PC-3 (cell line): ENCODE measurements around the gene XPO1. TPM values are rescaled to one million over a fixed set of nuclear protein-coding genes. Genes with fewer than 3 reads are reported as not detected.
A peak's percentile ranks its signal among the peaks of the same experiment; 100 is the strongest.

ENCODE experiments used
- ATAC-seq: fragments of 200-7000 bp; cut with Tn5 transposase; 2 replicates; pipeline ENCODE4 v1.9.1; 2020; ENCODE audit warnings: mild to moderate bottlenecking, moderate library complexity
- BruUV-seq: library from RNA; stranded (reverse); fragments of 400-500 nt; replicated peaks from 2 replicates; lab custom pipeline; 2021; lab: Mats Ljungman, UMichigan
- CTCF ChIA-PET: fragments of 300-600 bp; sonication (Branson Sonifier 250); formaldehyde crosslinking; loops from one replicate; lab custom pipeline; 2022; ENCODE audit warnings: antibody characterized with exemption; lab: Charles Lee
- POLR2A ChIA-PET: fragments of 300-600 bp; sonication (Branson Sonifier 250); formaldehyde crosslinking; loops from one replicate; lab custom pipeline; 2022; ENCODE audit warnings: antibody characterized with exemption; ENCODE audit not compliant: unreplicated experiment; lab: Charles Lee
- DNase-seq: peaks from one replicate; pipeline ENCODE4 v3.0.0-alpha.2; 2015
- H2AFZ ChIP-seq: fragments of 300-600 bp; sonication (generic); 2 replicates; pipeline ENCODE4 v1.6.0; 2016; ENCODE audit warnings: antibody characterized with exemption, low read length
- H3F3A ChIP-seq: fragments of 300-600 bp; sonication (generic); one replicate; pipeline ENCODE4 v1.6.0; 2017; ENCODE audit warnings: antibody characterized with exemption, low read length, control low read depth, mild to moderate bottlenecking; ENCODE audit not compliant: unreplicated experiment
- H3K27ac ChIP-seq: fragments of 300-600 bp; sonication (generic); 2 replicates; pipeline ENCODE4 v1.5.1; 2016; ENCODE audit warnings: mild to moderate bottlenecking, low read length
- H3K27me3 ChIP-seq: fragments of 300-600 bp; sonication (generic); 2 replicates; pipeline ENCODE4 v1.6.1; 2016; ENCODE audit warnings: low read length, mixed read lengths
- H3K36me3 ChIP-seq: fragments of 300-600 bp; sonication (generic); 2 replicates; pipeline ENCODE4 v1.6.1; 2016; ENCODE audit warnings: low read depth, mixed run types, low read length, mixed read lengths
- H3K4me1 ChIP-seq: fragments of 300-600 bp; sonication (generic); 2 replicates; pipeline ENCODE4 v1.5.1; 2016; ENCODE audit warnings: low read length; ENCODE audit not compliant: insufficient read depth
- H3K4me2 ChIP-seq: fragments of 300-600 bp; sonication (generic); 2 replicates; pipeline ENCODE4 v1.6.0; 2016; ENCODE audit warnings: low read length
- H3K4me3 ChIP-seq: fragments of 300-600 bp; sonication (generic); 2 replicates; pipeline ENCODE4 v1.5.1; 2016; ENCODE audit warnings: mild to moderate bottlenecking, low read length, mixed read lengths
- H3K79me2 ChIP-seq: fragments of 300-600 bp; sonication (generic); 2 replicates; pipeline ENCODE4 v1.6.1; 2017; ENCODE audit warnings: low read length, mixed read lengths
- H3K9ac ChIP-seq: fragments of 300-600 bp; sonication (generic); 2 replicates; pipeline ENCODE4 v1.6.0; 2016; ENCODE audit warnings: mild to moderate bottlenecking, low read length
- H3K9me2 ChIP-seq: fragments of 300-600 bp; sonication (generic); replicated peaks from 2 replicates; pipeline ENCODE4 v1.6.1; 2016; ENCODE audit warnings: mixed run types, low read length, mixed read lengths
- H3K9me3 ChIP-seq: fragments of 300-600 bp; sonication (generic); 2 replicates; pipeline ENCODE4 v1.6.1; 2016; ENCODE audit warnings: low read length, mixed read lengths
- H4K20me1 ChIP-seq: fragments of 300-600 bp; sonication (generic); 2 replicates; pipeline ENCODE4 v1.6.1; 2016; ENCODE audit warnings: low read length, mixed read lengths
- EZH2 ChIP-seq: fragments of 300-600 bp; sonication (generic); IDR thresholded peaks from one replicate; pipeline ENCODE4 v1.6.1; 2017; ENCODE audit warnings: antibody characterized with exemption, mild to moderate bottlenecking, low read length; ENCODE audit not compliant: unreplicated experiment
- EZH2phosphoT487 ChIP-seq: fragments of 300-600 bp; sonication (generic); IDR thresholded peaks from 2 replicates; pipeline ENCODE4 v1.6.1; 2018; ENCODE audit warnings: mild to moderate bottlenecking, antibody characterized with exemption, low read length, borderline replicate concordance
- intact Hi-C: fragments of 100-400 bp; cut with micrococcal nuclease; formaldehyde crosslinking; loops from 2 replicates; pipeline ENCODE4 v1.9.0; 2023
- total RNA-seq: library from RNA; depleted of rRNA; stranded (reverse); fragments of >200 nt; gene quantifications from 2 replicates; pipeline ENCODE4 v1.2.3, GENCODE V29; 2014
- TF ChIP-seq, protein P1 (sequence below): fragments of 300-600 bp; sonication (generic); conservative IDR thresholded peaks from 2 replicates; pipeline ENCODE4 v1.5.1; 2017; ENCODE audit warnings: antibody characterized with exemption, low read depth, mild to moderate bottlenecking, low read length

XPO1 gene
- total RNA-seq, 1 experiment from 2014 or later: 138 TPM

DNA sequence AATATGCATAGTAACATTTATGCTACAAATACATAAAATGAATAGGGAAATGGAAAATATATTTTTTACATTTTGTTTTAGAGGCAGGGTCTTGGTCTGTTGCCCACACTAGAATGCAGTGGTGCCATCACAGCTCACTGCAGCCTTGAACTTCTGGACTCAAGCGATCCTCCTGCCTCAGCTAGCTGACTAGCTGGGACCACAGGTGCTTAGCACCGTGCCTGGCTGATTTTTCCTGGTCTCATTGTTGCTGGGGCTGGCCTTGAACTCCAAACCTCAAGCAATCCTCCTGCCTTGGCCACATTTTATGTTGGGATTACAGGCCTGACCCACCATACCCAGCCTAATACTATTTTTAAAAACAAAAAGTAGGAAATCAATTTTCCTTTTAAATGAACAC is 33.2 kb downstream of the XPO1 start:
- ChIA-PET CTCF (no interaction called here), POLR2A (no interaction called here)
- Histone ChIP-seq H3K4me2 (no peak overlapping the region), H3K79me2 (peaks cover 77% of the 10 kb centered on the region), H3K9ac (no peak overlapping the region), H3K27ac (no peak overlapping the region), H3F3A (no peaks in the 10 kb centered on the region), H3K4me1 (no peaks in the 10 kb centered on the region), H2AFZ (no peak overlapping the region), H3K9me3 (no peaks in the 10 kb centered on the region), H3K36me3 (peaks cover 46% of the 10 kb centered on the region; the same call in 1 of the 2 replicates), H3K27me3 (no peaks in the 10 kb centered on the region), H3K4me3 (no peak overlapping the region), H4K20me1 (peaks cover 25% of the 10 kb centered on the region), H3K9me2 (no peaks in the 10 kb centered on the region)
- TF ChIP-seq EZH2phosphoT487 (no peak), EZH2 (no peak)
- TF ChIP-seq, protein P1, sequence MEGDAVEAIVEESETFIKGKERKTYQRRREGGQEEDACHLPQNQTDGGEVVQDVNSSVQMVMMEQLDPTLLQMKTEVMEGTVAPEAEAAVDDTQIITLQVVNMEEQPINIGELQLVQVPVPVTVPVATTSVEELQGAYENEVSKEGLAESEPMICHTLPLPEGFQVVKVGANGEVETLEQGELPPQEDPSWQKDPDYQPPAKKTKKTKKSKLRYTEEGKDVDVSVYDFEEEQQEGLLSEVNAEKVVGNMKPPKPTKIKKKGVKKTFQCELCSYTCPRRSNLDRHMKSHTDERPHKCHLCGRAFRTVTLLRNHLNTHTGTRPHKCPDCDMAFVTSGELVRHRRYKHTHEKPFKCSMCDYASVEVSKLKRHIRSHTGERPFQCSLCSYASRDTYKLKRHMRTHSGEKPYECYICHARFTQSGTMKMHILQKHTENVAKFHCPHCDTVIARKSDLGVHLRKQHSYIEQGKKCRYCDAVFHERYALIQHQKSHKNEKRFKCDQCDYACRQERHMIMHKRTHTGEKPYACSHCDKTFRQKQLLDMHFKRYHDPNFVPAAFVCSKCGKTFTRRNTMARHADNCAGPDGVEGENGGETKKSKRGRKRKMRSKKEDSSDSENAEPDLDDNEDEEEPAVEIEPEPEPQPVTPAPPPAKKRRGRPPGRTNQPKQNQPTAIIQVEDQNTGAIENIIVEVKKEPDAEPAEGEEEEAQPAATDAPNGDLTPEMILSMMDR: no peak
- intact Hi-C loops: no loop called here
- DNase-seq: no peak
- no peak for ATAC-seq
- BruUV-seq: no TSS peak

DNA sequence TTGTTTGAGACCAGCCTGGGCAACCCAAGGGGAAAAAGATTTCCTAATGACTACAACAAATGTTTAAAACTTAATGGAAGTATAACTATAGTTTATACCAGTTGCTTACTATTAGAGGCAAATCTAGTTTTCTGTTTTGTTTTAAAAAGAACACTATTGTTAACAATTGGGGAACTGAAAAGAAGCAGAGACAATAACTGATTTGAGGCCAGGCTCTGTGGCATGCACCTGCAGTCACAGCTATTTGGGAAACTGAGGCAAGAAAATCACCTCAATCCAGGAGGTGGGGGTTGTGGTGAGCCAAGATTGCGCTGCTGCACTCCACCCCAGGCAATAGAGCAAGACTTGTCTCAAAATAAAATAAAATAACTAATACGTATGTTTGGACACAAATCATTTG is 39.1 kb downstream of the XPO1 start:
- peaks cover 11% of the 10 kb centered on the region for H4K20me1 ChIP-seq
- H3K9me2 ChIP-seq: no peaks in the 10 kb centered on the region
- peaks cover 67% of the 10 kb centered on the region for H3K36me3 ChIP-seq

DNA sequence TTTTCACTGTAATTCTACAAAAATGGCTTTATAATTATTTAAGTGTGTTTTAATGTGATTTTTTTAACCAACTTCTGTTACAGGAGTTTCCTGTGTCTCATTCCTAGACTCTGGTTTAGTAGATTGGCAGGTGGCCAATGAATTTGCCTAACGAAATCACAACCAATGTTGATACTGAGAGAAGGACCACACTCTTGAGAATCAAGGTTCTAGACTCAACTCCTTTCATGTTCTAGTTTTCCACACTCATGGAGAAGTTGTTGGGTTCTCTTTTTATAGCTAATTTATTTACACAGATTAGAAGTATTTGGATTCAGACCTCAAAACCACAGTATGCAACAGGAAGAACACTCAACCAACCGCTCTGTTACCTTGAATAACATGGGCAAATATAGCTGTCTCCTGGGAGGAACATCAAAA is 44.6 kb downstream of the XPO1 start:
- intact Hi-C loops: no loop called here
- H3K36me3 ChIP-seq: peaks cover 71% of the 10 kb centered on the region

More for the DNA sequence above, 39.1 kb downstream of the XPO1 start:
- BruUV-seq: no TSS peak
- ChIA-PET CTCF (no interaction called here), POLR2A (no interaction called here)
- TF ChIP-seq EZH2: no peak
- TF ChIP-seq, protein P1: no peak
- no peak for TF ChIP-seq EZH2phosphoT487
- Histone ChIP-seq H3K27me3 (no peaks in the 10 kb centered on the region), H3K9ac (no peak overlapping the region), H3K4me3 (no peak overlapping the region), H3K79me2 (peaks cover 27% of the 10 kb centered on the region), H3K4me1 (no peaks in the 10 kb centered on the region), H3K27ac (no peak overlapping the region), H3K4me2 (no peak overlapping the region), H3K9me3 (no peaks in the 10 kb centered on the region), H2AFZ (no peak overlapping the region), H3F3A (peaks cover 12% of the 10 kb centered on the region)
- ATAC-seq: no peak
- intact Hi-C loops: no loop called here
- DNase-seq: no peak

More for the DNA sequence above, 44.6 kb downstream of the XPO1 start:
- H3K27ac ChIP-seq: no peak overlapping the region
- no peaks in the 10 kb centered on the region for H4K20me1 ChIP-seq
- H3K4me3 ChIP-seq: no peak overlapping the region
- H3K79me2 ChIP-seq: peaks cover 13% of the 10 kb centered on the region; the same call in 1 of the 2 replicates
- H3K27me3 ChIP-seq: no peaks in the 10 kb centered on the region
- peaks cover 3% of the 10 kb centered on the region for H3F3A ChIP-seq
- no peaks in the 10 kb centered on the region for H3K9me3 ChIP-seq
- ChIA-PET POLR2A (no interaction called here), CTCF (no interaction called here)
- BruUV-seq: no TSS peak
- no peaks in the 10 kb centered on the region for H3K4me1 ChIP-seq
- H3K9me2 ChIP-seq: no peaks in the 10 kb centered on the region
- no peak overlapping the region for H3K4me2 ChIP-seq
- TF ChIP-seq, protein P1: no peak
- no peak for TF ChIP-seq EZH2
- TF ChIP-seq EZH2phosphoT487: no peak
- DNase-seq: no peak
- no peak overlapping the region for H2AFZ ChIP-seq
- peak; percentile 37; the same call in 1 of the 2 replicates for ATAC-seq
- H3K9ac ChIP-seq: no peak overlapping the region
